ENCODE data around the gene ERF. TPM values are rescaled to one million over a fixed set of nuclear protein-coding genes. Genes with fewer than 3 reads are reported as not detected.

The ERF gene
- total and polyA plus RNA-seq, 10 of the 15 experiments (the other 5 are each of a cell fraction or from before 2014, with no cell fraction given) = 0.02 to 51.8 (median 14.4) TPM

DNA sequence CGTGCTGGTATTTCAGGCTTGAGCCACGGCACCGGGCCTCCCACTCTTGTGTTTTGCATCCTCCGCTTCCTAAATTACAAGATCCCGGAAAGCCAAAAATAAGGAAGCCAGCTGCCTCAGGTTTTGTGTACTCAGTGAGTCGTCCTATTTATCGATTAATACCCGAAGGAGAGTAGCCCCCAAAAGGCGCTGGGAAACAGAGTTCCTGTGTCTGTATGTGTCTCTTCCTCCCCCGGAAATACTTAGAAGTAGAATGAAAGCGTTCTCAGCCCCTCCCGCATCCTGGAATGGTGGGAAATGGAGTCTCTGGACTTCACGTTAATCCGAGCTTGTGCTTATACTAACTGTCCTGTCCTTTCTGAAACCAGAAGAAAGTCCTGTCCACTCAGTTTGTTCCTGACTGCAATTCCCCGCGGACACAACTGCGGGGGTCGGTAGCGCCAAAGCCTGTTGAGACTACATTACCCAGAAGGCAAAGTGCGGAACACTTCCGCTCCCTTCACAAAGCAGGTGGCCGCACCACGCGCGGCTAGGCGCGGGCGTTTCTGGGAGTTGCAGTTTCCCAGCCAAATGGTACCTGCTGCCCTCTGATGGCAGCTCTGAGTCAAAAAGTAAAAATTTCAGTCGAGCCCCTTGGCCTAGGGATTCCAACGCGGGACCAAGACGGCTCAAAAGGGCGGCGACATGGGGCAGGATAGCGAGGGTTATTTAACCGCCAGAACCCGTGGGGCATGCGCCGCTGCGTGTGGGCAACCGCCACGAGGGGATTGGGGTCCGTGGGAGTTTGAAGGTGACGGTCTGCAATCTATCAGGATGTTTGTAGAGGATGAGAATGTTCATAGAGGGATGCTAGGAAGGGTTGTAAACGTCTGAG is 10.3 kb downstream of the ERF start (continued):
- TF ChIP-seq BCLAF1 (IDR thresholded peaks at IDR 0.05) = no peak
- TF ChIP-seq POU2F2 (IDR thresholded peaks at IDR 0.05; ENCODE audit: borderline replicate concordance, low read depth, low read length) = peak; percentile 43; the same call in 1 of the 3 replicates
- TF ChIP-seq ZBED1 (IDR thresholded peaks at IDR 0.05; ENCODE audit: borderline replicate concordance) = no peak
- TF ChIP-seq CBX3 (IDR thresholded peaks at IDR 0.05; ENCODE audit: borderline replicate concordance, low read depth) = no peak
- TF ChIP-seq ZNF207 (IDR thresholded peaks at IDR 0.05; ENCODE audit: borderline replicate concordance) = peak; percentile 90
- no peak for TF ChIP-seq BCL11A (IDR thresholded peaks at IDR 0.05; ENCODE audit: low read depth, low read length)
- TF ChIP-seq FOS (IDR thresholded peaks at IDR 0.05; ENCODE audit: borderline replicate concordance, extremely low read depth, insufficient read length) = peak; percentile 3
- no peak for TF ChIP-seq EZH2 (IDR thresholded peaks at IDR 0.05; ENCODE audit: borderline replicate concordance, control insufficient read depth, low read depth, low read length)
- TF ChIP-seq NBN (IDR thresholded peaks at IDR 0.05) = no peak; the same call in 1 of the 2 replicates
- TF ChIP-seq SMAD1 (IDR thresholded peaks at IDR 0.05; ENCODE audit: low read depth, partially characterized antibody) = no peak
- TF ChIP-seq SREBF1 (IDR thresholded peaks at IDR 0.05; ENCODE audit: low read length) = peak; percentile 91
- TF ChIP-seq MTA3 (IDR thresholded peaks at IDR 0.05; ENCODE audit: borderline replicate concordance, low read length) = peak; percentile 62; the same call in 1 of the 2 replicates
- no peak for TF ChIP-seq BACH1 (IDR thresholded peaks at IDR 0.05; ENCODE audit: borderline replicate concordance)
- peak; percentile 91 for TF ChIP-seq YY1 (IDR thresholded peaks at IDR 0.05; ENCODE audit: low read depth, low read length)
- TF ChIP-seq, protein P1, sequence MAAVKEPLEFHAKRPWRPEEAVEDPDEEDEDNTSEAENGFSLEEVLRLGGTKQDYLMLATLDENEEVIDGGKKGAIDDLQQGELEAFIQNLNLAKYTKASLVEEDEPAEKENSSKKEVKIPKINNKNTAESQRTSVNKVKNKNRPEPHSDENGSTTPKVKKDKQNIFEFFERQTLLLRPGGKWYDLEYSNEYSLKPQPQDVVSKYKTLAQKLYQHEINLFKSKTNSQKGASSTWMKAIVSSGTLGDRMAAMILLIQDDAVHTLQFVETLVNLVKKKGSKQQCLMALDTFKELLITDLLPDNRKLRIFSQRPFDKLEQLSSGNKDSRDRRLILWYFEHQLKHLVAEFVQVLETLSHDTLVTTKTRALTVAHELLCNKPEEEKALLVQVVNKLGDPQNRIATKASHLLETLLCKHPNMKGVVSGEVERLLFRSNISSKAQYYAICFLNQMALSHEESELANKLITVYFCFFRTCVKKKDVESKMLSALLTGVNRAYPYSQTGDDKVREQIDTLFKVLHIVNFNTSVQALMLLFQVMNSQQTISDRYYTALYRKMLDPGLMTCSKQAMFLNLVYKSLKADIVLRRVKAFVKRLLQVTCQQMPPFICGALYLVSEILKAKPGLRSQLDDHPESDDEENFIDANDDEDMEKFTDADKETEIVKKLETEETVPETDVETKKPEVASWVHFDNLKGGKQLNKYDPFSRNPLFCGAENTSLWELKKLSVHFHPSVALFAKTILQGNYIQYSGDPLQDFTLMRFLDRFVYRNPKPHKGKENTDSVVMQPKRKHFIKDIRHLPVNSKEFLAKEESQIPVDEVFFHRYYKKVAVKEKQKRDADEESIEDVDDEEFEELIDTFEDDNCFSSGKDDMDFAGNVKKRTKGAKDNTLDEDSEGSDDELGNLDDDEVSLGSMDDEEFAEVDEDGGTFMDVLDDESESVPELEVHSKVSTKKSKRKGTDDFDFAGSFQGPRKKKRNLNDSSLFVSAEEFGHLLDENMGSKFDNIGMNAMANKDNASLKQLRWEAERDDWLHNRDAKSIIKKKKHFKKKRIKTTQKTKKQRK (IDR thresholded peaks at IDR 0.05; ENCODE audit: low read depth, low read length) = no peak
- TF ChIP-seq GATAD2B (conservative IDR thresholded peaks at IDR 0.05; ENCODE audit: low read depth) = peak; percentile 54
- no peak for TF ChIP-seq ZNF622 (IDR thresholded peaks at IDR 0.05)
- TF ChIP-seq TCF3 (IDR thresholded peaks at IDR 0.05; ENCODE audit: borderline replicate concordance, insufficient read depth, low read depth, low read length) = peak; percentile 64; the same call in 1 of the 2 replicates
- TF ChIP-seq TCF7 (IDR thresholded peaks at IDR 0.05; ENCODE audit: borderline replicate concordance) = no peak
- peak; percentile 76 for TF ChIP-seq KLF5 (IDR thresholded peaks at IDR 0.05; ENCODE audit: partially characterized antibody)
- TF ChIP-seq, protein P2, sequence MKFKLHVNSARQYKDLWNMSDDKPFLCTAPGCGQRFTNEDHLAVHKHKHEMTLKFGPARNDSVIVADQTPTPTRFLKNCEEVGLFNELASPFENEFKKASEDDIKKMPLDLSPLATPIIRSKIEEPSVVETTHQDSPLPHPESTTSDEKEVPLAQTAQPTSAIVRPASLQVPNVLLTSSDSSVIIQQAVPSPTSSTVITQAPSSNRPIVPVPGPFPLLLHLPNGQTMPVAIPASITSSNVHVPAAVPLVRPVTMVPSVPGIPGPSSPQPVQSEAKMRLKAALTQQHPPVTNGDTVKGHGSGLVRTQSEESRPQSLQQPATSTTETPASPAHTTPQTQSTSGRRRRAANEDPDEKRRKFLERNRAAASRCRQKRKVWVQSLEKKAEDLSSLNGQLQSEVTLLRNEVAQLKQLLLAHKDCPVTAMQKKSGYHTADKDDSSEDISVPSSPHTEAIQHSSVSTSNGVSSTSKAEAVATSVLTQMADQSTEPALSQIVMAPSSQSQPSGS (IDR thresholded peaks at IDR 0.05; ENCODE audit: low read length) = no peak; the same call in 1 of the 2 replicates
- no peak for TF ChIP-seq EP300 (IDR thresholded peaks at IDR 0.05; ENCODE audit: borderline replicate concordance in 1 of 2, control insufficient read depth in 1 of 2, low read depth in 2 of 2, low read length in 2 of 2)
- TF ChIP-seq RB1 (IDR thresholded peaks at IDR 0.05; ENCODE audit: borderline replicate concordance) = peak; percentile 40; the same call in 1 of the 2 replicates
